Mucosa of descending colon (tissue), 3 donors: Measurements from ENCODE around the gene HAGH. TPM values are rescaled to one million over a fixed set of nuclear protein-coding genes. Genes with fewer than 3 reads are reported as not detected.

Source experiments
- ATAC-seq: fragments of 200-7000 bp; cut with Tn5 transposase; one replicate; pipeline ENCODE4 v1.9.1; 2020; ENCODE audit warnings: mild to moderate bottlenecking, moderate library complexity
- DNase-seq, 3 donors: peaks; one replicate each; pipeline ENCODE4 v3.0.0-alpha.2; 2020
- H3K36me3 ChIP-seq: fragments of 200-600 bp; one replicate; pipeline ENCODE4 v1.8.0; 2021; ENCODE audit warnings: low read depth, mild to moderate bottlenecking
- H3K4me1 ChIP-seq: fragments of 200-600 bp; one replicate; pipeline ENCODE4 v1.8.0; 2021; ENCODE audit warnings: low read depth, mild to moderate bottlenecking
- H3K4me3 ChIP-seq: fragments of 200-600 bp; one replicate; pipeline ENCODE4 v1.8.0; 2021; ENCODE audit warnings: mild to moderate bottlenecking
- H3K9me3 ChIP-seq: fragments of 200-600 bp; one replicate; pipeline ENCODE4 v1.8.0; 2021; ENCODE audit warnings: mild to moderate bottlenecking
- intact Hi-C, 2 donors: fragments of 100-400 bp; cut with DNase I in 1 of 2; cut with micrococcal nuclease in 1 of 2; formaldehyde crosslinking; loops; one replicate each; pipeline versions ENCODE4 v1.11.0 to v1.11.1; 2022; cut with DNase I, micrococcal nuclease
- total RNA-seq, 3 donors: library from RNA; stranded (reverse); fragmentation: NEBNext Ultra II Directional in 2 of 3; extraction: Animal tissue kit (Norgen Biotek cat#: 25700) in 2 of 3; gene quantifications; one replicate each; pipeline versions ENCODE4 v1.2.1 to v1.2.4, GENCODE V29; 2021 to 2023
- TF ChIP-seq, protein P1 (sequence below): fragments of 200-600 bp; IDR thresholded peaks from one replicate; pipeline ENCODE4 v1.8.0; 2022; ENCODE audit warnings: antibody characterized with exemption, mild to moderate bottlenecking
- donor health status: DM: no; HTN: no; CAD: no; lungs with moderate emphysema.
- donor health status: DM: no; HTN: no; CAD: no.
- donor health status: DM: no; HTN: yes; CAD: no.

Gene HAGH
- total RNA-seq, 3 donors from 2014 or later: 63.4 to 94.8 (median 68.0) TPM

GRCh38 chr16:1865902-1866690 is 39.5 kb upstream of the HAGH start:
- intact Hi-C loops: loop anchor here in 1 of 2 donors (10.0 kb wide), 1 partner anchor 59 kb away; no protein-coding TSS in a partner anchor
- H3K4me3 ChIP-seq: no peak overlapping the region
- no peaks in the 10 kb centered on the region for H3K36me3 ChIP-seq
- no peak for DNase-seq
- TF ChIP-seq, protein P1, sequence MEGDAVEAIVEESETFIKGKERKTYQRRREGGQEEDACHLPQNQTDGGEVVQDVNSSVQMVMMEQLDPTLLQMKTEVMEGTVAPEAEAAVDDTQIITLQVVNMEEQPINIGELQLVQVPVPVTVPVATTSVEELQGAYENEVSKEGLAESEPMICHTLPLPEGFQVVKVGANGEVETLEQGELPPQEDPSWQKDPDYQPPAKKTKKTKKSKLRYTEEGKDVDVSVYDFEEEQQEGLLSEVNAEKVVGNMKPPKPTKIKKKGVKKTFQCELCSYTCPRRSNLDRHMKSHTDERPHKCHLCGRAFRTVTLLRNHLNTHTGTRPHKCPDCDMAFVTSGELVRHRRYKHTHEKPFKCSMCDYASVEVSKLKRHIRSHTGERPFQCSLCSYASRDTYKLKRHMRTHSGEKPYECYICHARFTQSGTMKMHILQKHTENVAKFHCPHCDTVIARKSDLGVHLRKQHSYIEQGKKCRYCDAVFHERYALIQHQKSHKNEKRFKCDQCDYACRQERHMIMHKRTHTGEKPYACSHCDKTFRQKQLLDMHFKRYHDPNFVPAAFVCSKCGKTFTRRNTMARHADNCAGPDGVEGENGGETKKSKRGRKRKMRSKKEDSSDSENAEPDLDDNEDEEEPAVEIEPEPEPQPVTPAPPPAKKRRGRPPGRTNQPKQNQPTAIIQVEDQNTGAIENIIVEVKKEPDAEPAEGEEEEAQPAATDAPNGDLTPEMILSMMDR: no peak
- ATAC-seq: no peak
- peaks cover 3% of the 10 kb centered on the region for H3K4me1 ChIP-seq
- H3K9me3 ChIP-seq: no peaks in the 10 kb centered on the region

DNA sequence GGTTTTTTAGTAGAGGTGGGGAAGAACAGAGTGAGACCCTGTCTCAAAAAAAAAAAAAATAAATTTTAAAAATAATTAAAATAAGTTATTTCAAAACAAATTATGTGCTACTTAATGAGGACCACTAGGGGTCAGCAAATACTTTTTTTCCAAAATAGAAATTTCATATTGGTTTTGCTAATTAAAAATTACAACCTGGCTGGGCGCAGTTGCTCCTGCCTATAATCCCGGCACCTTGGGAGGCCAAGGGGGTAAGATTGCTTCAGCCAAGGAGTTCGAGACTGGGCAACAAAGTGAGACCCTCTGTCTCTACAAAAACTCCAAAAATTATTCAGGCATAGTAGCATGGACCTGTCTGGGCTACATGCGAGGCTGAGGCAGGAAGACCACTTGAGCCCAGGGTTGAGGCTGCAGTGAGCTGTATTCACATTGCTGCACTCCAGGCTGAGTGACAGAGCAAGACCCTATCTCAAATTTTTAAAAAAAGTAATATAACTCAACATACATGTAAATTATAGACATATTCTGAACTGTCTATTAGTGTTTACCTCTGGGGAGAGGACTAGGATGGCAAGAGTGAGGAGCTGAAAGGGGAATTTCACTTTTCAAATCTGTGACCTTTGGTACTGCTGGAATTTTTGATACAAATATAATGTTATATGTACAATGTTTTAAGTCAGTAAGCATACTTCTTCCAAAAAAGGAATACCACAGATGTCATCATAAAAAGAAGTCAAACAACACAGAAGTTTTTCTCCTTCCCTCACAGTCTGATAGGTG is 37.2 kb upstream of the HAGH start:
- DNase-seq: no peak
- peaks cover 3% of the 10 kb centered on the region for H3K4me1 ChIP-seq
- peak; percentile 56 for ATAC-seq
- H3K36me3 ChIP-seq: no peaks in the 10 kb centered on the region
- H3K4me3 ChIP-seq: no peak overlapping the region
- intact Hi-C loops: loop anchor here (5.0 to 10.0 kb wide), 2 partner anchors 61 to 63 kb away; no protein-coding TSS in a partner anchor
- H3K9me3 ChIP-seq: no peaks in the 10 kb centered on the region
- TF ChIP-seq, protein P1: peak; percentile 27

DNA sequence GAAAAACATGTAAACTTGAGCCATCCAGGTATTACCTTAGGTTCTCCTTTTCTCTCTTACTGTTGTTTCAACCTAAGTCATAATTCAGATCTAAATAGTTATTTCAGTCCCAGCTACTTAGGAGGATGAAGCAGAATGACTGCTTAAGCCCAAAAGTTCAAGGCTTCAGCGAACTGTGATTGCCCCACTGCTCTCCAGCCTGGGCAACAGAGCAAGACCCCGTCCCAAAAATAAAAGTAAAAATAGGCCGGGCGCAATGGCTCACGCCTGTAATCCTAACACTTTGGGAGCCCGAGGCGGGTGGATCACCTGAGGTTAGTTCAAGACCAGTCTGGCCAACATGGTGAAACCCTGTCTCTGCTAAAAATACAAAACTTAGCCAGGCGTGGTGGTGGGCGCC is 35.8 kb upstream of the HAGH start:
- ATAC-seq: no peak

GRCh38 chr16:1861730-1862129 is 35.1 kb upstream of the HAGH start:
- no peak for DNase-seq
- H3K4me1 ChIP-seq: peaks cover 3% of the 10 kb centered on the region
- no peaks in the 10 kb centered on the region for H3K9me3 ChIP-seq
- intact Hi-C loops: loop anchor here (5.0 to 10.0 kb wide), 2 partner anchors 63 to 66 kb away; no protein-coding TSS in a partner anchor
- no peak for ATAC-seq
- H3K4me3 ChIP-seq: no peak overlapping the region
- H3K36me3 ChIP-seq: no peaks in the 10 kb centered on the region
- TF ChIP-seq, protein P1: no peak

More for the DNA sequence above, 35.8 kb upstream of the HAGH start:
- Histone ChIP-seq H3K36me3 (no peaks in the 10 kb centered on the region), H3K4me1 (peaks cover 3% of the 10 kb centered on the region), H3K9me3 (no peaks in the 10 kb centered on the region), H3K4me3 (no peak overlapping the region)
- intact Hi-C loops: loop anchor here (5.0 to 10.0 kb wide), 2 partner anchors 62 to 65 kb away; no protein-coding TSS in a partner anchor
- no peak for DNase-seq
- TF ChIP-seq, protein P1: no peak

DNA sequence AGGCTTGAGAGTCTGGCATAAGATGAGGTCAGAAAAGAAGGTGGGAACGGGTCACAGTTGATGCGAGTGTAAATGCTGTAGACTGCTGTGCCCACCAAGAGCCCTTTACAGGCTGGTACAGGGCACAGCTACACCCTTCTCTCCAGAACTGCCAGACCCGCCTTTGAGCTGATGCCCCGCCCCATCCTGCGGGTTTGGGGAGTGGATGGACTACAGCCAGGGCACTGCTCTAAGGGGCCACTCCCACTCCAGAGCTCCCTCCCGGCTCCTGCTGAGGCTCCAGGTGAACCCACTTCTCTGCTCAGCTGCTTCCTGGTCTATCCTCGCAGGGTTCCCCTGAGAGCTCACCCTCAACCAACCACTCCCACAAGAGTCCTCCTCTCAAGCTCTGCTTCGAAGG is 33.0 kb upstream of the HAGH start:
- peak; percentile 74 for ATAC-seq
- H3K9me3 ChIP-seq: no peaks in the 10 kb centered on the region
- intact Hi-C loops: loop anchor here (5.0 to 10.0 kb wide), 2 partner anchors 65 to 68 kb away; no protein-coding TSS in a partner anchor

More for the DNA sequence above, 33.0 kb upstream of the HAGH start:
- Histone ChIP-seq H3K4me1 (peaks cover 3% of the 10 kb centered on the region), H3K36me3 (no peaks in the 10 kb centered on the region), H3K4me3 (no peak overlapping the region)
- TF ChIP-seq, protein P1: no peak
- DNase-seq: peak in 2 of 3 donors; percentile 55 to 64
